Liver (tissue), 9 donors: ENCODE measurements around the gene AOAH. TPM values are rescaled to one million over a fixed set of nuclear protein-coding genes. Genes with fewer than 3 reads are reported as not detected.

Source experiments
- DNase-seq: peaks from one replicate; pipeline ENCODE4 v3.0.0-alpha.2; 2017; ENCODE audit warnings: low spot score
- H3K27ac ChIP-seq, 2 donors: one replicate each; pipeline ENCODE4 v1.7.0; 2013; ENCODE audit warnings: inconsistent platforms in 2 of 2, low read length in 2 of 2, control low read depth in 1 of 2, low read depth in 1 of 2, mild to moderate bottlenecking in 1 of 2
- H3K27me3 ChIP-seq, 4 donors: one replicate each; pipeline versions ENCODE4 v1.6.1 to v1.7.0; 2013; ENCODE audit warnings: low read length in 3 of 4, inconsistent platforms in 1 of 4, mild to moderate bottlenecking in 1 of 4, moderate library complexity in 1 of 4; ENCODE audit not compliant: control insufficient read depth in 4 of 4, insufficient read depth in 4 of 4
- H3K36me3 ChIP-seq, 4 donors: one replicate each; pipeline versions ENCODE4 v1.6.1 to v1.7.0; 2013; ENCODE audit warnings: low read length in 3 of 4, mild to moderate bottlenecking in 3 of 4, low read depth in 1 of 4, moderate library complexity in 1 of 4; ENCODE audit not compliant: control insufficient read depth in 4 of 4, insufficient read depth in 3 of 4
- H3K4me1 ChIP-seq, 4 donors: one replicate each; pipeline versions ENCODE4 v1.6.1 to v1.7.0; 2013; ENCODE audit warnings: low read length in 3 of 4, mild to moderate bottlenecking in 3 of 4, moderate library complexity in 1 of 4; ENCODE audit not compliant: control insufficient read depth in 4 of 4, insufficient read depth in 4 of 4
- H3K4me3 ChIP-seq, 3 donors: one replicate each; pipeline versions ENCODE4 v1.6.1 to v1.7.0; 2013; ENCODE audit warnings: low read length in 3 of 3, control low read depth in 1 of 3, low read depth in 1 of 3, mild to moderate bottlenecking in 1 of 3
- H3K9ac ChIP-seq, 2 donors: one replicate each; pipeline ENCODE4 v1.7.0; 2013; ENCODE audit warnings: low read length in 2 of 2, mild to moderate bottlenecking in 2 of 2, moderate library complexity in 2 of 2, control low read depth in 1 of 2, low read depth in 1 of 2
- H3K9me3 ChIP-seq, 4 donors: one replicate each; pipeline versions ENCODE4 v1.6.1 to v1.7.0; 2013; ENCODE audit warnings: low read length in 3 of 4; ENCODE audit not compliant: control insufficient read depth in 4 of 4
- EGR1 ChIP-seq, 2 donors: IDR thresholded peaks; 2 replicates each; pipeline ENCODE4 v1.6.1; 2016 to 2018; ENCODE audit warnings: antibody characterized with exemption in 2 of 2, low read depth in 2 of 2
- FOXA1 ChIP-seq: IDR thresholded peaks from 2 replicates; pipeline ENCODE4 v1.6.1; 2016; ENCODE audit warnings: antibody characterized with exemption
- FOXA2 ChIP-seq: IDR thresholded peaks from 2 replicates; pipeline ENCODE4 v1.6.1; 2016; ENCODE audit warnings: antibody characterized with exemption
- GABPA ChIP-seq, 2 donors: IDR thresholded peaks in 1 of 2; conservative IDR thresholded peaks in 1 of 2; 2 replicates each; pipeline ENCODE4 v1.6.1; 2016; ENCODE audit warnings: antibody characterized with exemption in 2 of 2, mild to moderate bottlenecking in 1 of 2, moderate library complexity in 1 of 2
- HNF4A ChIP-seq, 2 donors: conservative IDR thresholded peaks; 2 replicates each; pipeline ENCODE4 v1.6.1; 2016; ENCODE audit warnings: antibody characterized with exemption in 2 of 2, mild to moderate bottlenecking in 2 of 2
- HNF4G ChIP-seq: IDR thresholded peaks from 2 replicates; pipeline ENCODE4 v1.6.1; 2016; ENCODE audit warnings: antibody characterized with exemption
- JUND ChIP-seq, 2 donors: IDR thresholded peaks; 2 replicates each; pipeline ENCODE4 v1.6.1; 2016; ENCODE audit warnings: antibody characterized with exemption in 2 of 2
- MAX ChIP-seq: IDR thresholded peaks from 2 replicates; pipeline ENCODE4 v1.6.1; 2016; ENCODE audit warnings: antibody characterized with exemption
- NR2F2 ChIP-seq: IDR thresholded peaks from 2 replicates; pipeline ENCODE4 v1.6.1; 2016; ENCODE audit warnings: antibody characterized with exemption
- RAD21 ChIP-seq, 2 donors: IDR thresholded peaks; 2 replicates each; pipeline ENCODE4 v1.6.1; 2016; ENCODE audit warnings: antibody characterized with exemption in 2 of 2, mild to moderate bottlenecking in 2 of 2
- REST ChIP-seq: IDR thresholded peaks from 2 replicates; pipeline ENCODE4 v1.6.1; 2016; ENCODE audit warnings: antibody characterized with exemption, mild to moderate bottlenecking
- RXRA ChIP-seq, 2 donors: IDR thresholded peaks; 2 replicates each; pipeline ENCODE4 v1.6.1; 2017 to 2018; ENCODE audit warnings: antibody characterized with exemption in 2 of 2, mild to moderate bottlenecking in 1 of 2
- SP1 ChIP-seq: IDR thresholded peaks from 2 replicates; pipeline ENCODE4 v1.6.1; 2018; ENCODE audit warnings: antibody characterized with exemption, mild to moderate bottlenecking
- TAF1 ChIP-seq: conservative IDR thresholded peaks from 2 replicates; pipeline ENCODE4 v1.6.1; 2016; ENCODE audit warnings: antibody characterized with exemption, mild to moderate bottlenecking
- YY1 ChIP-seq: IDR thresholded peaks from 2 replicates; pipeline ENCODE4 v1.6.1; 2016; ENCODE audit warnings: antibody characterized with exemption, mild to moderate bottlenecking
- WGBS: extraction: QIAGEN DNeasy Blood & Tissue Kit; methylation state at CpG from one replicate; pipeline ENCODE4 v1.1.7; 2013; 5-methylcytosine and 5-hydroxymethylcytosine counted together
- polyA plus RNA-seq, 2 donors: library from polyadenylated mRNA; stranded (reverse) in 1 of 2; unstranded in 1 of 2; fragments of 200-250 nt in 1 of 2; fragments of >200 nt in 1 of 2; fragmentation: Nextera tagmentation in 1 of 2; extraction: Ambion mirVana in 1 of 2; gene quantifications; one replicate each; pipeline versions ENCODE4 v1.2.1 to v1.2.3, GENCODE V29; 2013 to 2015
- total RNA-seq, 2 donors: library from RNA; depleted of rRNA; stranded (reverse); fragments of >200 nt; gene quantifications; one replicate each; pipeline ENCODE4 v1.2.3, GENCODE V29; 2014
- TF ChIP-seq, protein P1 (sequence below): fragments of 150-350 bp; IDR thresholded peaks from 2 replicates; pipeline ENCODE4 v1.5.1; 2017; ENCODE audit warnings: improper control_type of control experiment, low read depth, low read length; ENCODE audit not compliant: missing input control
- TF ChIP-seq, protein P2 (sequence below): IDR thresholded peaks from 2 replicates; pipeline ENCODE4 v1.6.1; 2016; ENCODE audit warnings: antibody characterized with exemption
- TF ChIP-seq, protein P3 (sequence below): IDR thresholded peaks from 2 replicates; pipeline ENCODE4 v1.6.1; 2016; ENCODE audit warnings: antibody characterized with exemption
- donor health status: healthy.
- donor health status: healthy.
- donor health status: healthy.
- donor health status: healthy.
- donor health status: healthy.

The AOAH gene
- total and polyA plus RNA-seq, 4 donors = 2.4 to 26.7 (median 5.8) TPM

DNA sequence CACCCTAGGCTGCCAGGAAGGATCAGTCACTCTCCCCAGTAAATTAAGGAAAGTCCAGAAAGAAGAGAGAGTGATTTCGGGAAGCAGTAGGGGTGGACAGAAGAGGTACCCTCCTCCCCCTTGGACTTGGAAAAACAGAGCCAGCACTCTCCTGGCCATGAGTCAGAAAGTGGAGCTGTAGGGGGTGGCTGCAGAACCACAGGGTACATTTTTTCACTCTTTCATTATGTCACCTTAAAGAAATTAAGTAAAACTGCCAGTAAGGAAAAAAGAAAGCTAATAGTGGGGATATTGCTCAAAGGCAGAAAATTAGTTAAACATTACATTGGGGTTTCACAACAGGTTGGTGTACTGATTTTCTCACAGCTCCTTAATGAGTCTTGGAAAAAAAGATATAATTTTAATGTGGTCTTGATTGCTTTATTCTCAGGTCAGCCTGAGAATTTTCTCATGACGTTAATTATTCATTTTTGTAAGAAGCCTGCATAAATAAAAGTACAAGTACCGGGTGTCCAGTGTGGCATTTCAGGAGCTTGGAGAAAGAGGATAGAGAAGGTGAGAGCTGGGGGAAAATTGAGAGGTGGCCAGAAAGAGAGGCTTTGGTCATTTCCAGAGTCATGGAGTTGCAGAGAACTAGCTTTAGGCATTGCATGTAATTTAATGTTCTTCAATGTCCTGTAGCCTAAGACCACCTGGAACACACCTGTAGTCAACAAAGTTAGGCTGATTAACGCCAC lies 23.2 kb upstream of the AOAH start:
- peak overlapping the region in 1 of 3 donors; percentile 10 for H3K4me3 ChIP-seq
- H3K27ac ChIP-seq = peak overlapping the region; percentile 64 to 77
- 56% methylated on average over 4 of the region's 4 CpGs for WGBS
- no peaks in the 10 kb centered on the region for H3K36me3 ChIP-seq
- H3K9ac ChIP-seq = peak overlapping the region in 1 of 2 donors; percentile 51
- DNase-seq = no peak
- no peaks in the 10 kb centered on the region for H3K27me3 ChIP-seq
- peaks cover 11 to 26% (median 20%) of the 10 kb centered on the region in 4 donors for H3K4me1 ChIP-seq
- TF ChIP-seq, protein P1, sequence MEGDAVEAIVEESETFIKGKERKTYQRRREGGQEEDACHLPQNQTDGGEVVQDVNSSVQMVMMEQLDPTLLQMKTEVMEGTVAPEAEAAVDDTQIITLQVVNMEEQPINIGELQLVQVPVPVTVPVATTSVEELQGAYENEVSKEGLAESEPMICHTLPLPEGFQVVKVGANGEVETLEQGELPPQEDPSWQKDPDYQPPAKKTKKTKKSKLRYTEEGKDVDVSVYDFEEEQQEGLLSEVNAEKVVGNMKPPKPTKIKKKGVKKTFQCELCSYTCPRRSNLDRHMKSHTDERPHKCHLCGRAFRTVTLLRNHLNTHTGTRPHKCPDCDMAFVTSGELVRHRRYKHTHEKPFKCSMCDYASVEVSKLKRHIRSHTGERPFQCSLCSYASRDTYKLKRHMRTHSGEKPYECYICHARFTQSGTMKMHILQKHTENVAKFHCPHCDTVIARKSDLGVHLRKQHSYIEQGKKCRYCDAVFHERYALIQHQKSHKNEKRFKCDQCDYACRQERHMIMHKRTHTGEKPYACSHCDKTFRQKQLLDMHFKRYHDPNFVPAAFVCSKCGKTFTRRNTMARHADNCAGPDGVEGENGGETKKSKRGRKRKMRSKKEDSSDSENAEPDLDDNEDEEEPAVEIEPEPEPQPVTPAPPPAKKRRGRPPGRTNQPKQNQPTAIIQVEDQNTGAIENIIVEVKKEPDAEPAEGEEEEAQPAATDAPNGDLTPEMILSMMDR = no peak
- TF ChIP-seq JUND (IDR thresholded peaks at IDR 0.05) (peak; percentile 67 to 89), NR2F2 (no peak), FOXA1 (peak; percentile 59), HNF4G (peak; percentile 25), TAF1 (no peak), GABPA (IDR thresholded peaks at IDR 0.05 in 1 of 2, conservative IDR thresholded peaks at IDR 0.05 in 1 of 2) (no peak), RXRA (IDR thresholded peaks at IDR 0.05) (peak; percentile 52 to 85), HNF4A (conservative IDR thresholded peaks at IDR 0.05) (peak; percentile 70 to 79), EGR1 (IDR thresholded peaks at IDR 0.05; ENCODE audit: low read depth in 2 of 2) (peak in 1 of 2 donors; percentile 17), SP1 (peak; percentile 74), YY1 (peak; percentile 35), FOXA2 (no peak), RAD21 (IDR thresholded peaks at IDR 0.05) (peak; percentile 52 to 59), MAX (peak; percentile 68), REST (peak; percentile 30)
- TF ChIP-seq, protein P2, sequence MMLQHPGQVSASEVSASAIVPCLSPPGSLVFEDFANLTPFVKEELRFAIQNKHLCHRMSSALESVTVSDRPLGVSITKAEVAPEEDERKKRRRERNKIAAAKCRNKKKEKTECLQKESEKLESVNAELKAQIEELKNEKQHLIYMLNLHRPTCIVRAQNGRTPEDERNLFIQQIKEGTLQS = no peak
- TF ChIP-seq, protein P3, sequence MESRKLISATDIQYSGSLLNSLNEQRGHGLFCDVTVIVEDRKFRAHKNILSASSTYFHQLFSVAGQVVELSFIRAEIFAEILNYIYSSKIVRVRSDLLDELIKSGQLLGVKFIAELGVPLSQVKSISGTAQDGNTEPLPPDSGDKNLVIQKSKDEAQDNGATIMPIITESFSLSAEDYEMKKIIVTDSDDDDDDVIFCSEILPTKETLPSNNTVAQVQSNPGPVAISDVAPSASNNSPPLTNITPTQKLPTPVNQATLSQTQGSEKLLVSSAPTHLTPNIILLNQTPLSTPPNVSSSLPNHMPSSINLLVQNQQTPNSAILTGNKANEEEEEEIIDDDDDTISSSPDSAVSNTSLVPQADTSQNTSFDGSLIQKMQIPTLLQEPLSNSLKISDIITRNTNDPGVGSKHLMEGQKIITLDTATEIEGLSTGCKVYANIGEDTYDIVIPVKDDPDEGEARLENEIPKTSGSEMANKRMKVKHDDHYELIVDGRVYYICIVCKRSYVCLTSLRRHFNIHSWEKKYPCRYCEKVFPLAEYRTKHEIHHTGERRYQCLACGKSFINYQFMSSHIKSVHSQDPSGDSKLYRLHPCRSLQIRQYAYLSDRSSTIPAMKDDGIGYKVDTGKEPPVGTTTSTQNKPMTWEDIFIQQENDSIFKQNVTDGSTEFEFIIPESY = peak; percentile 27
- H3K9me3 ChIP-seq = no peaks in the 10 kb centered on the region
